HG03159 (cell line): ENCODE results near the gene DDX1.

Experiments
- ATAC-seq: cut with Tn5 transposase; IDR thresholded peaks from one replicate; pipeline ENCODE4 v1.9.1; 2021; ENCODE audit warnings: mild to moderate bottlenecking, moderate library complexity; ENCODE audit not compliant: unreplicated experiment

DDX1 gene

DNA sequence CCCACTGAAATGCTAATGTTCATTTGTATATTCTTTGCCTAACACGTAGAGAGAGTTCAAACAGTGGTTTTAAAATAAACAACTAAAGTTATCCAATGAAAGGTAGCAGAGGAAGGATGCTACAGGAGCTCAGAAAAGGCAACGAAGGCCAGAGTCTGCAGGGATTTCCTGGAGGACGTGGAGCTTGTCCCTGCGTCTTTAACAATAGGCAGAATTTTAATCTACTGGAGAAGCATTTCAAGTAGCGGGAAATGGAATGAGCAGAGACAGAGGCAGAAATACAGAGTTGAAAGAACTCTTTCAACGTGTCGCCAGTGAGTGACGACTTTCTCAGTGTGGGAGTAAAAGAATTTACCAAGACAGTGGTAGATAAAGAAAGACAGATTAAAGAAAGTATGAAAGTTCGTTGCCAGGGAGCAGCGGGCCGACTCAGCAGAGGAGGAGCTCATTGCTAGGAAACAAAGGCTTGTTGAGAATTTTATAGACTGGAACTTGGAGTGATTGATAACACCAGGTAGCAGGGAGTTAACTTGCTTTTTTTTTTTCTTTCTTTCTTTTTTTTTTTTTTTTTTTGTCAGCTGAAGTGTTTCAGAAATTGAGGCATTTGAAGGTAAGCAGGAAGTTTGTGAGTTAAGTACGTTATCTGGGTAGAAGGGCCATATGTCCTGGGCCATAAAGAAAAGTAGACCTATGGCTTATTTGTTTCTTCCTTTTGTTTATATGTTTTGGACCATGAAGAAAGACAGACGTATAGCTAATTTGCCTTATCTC, 29.9 kb upstream of the DDX1 start:
- peak; percentile 19 for ATAC-seq

DNA sequence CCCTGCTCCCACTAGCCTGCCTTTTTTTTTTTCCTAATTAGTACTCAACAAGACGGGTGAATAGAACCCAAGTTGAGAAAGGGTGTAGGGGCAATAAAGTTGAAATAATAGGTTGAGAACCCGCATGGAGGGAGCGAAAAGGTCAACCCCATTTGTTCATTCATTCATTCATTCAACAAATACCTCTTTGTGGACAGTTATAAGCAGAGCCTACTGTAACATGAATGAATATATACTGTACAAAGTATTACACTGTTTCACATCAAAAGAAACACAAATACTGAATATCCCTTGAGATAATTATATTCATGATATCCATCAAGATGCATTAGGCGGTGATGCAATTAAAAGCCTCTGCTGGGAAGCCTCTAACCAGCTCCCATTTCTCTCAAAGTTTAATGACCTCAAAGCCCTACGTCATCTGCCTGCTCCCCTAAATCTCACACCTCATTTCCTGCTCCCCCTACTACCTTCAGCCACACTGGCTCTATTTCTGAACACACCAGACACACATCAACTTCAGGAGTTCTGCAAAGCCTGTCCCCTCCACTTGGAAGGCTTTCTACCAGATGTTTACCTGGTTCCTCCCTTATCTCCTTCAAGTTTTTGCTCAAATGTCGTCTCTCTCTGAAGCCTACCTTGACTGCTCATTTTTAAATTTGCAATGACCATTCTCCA, 29.2 kb upstream of the DDX1 start:
- no peak for ATAC-seq

DNA sequence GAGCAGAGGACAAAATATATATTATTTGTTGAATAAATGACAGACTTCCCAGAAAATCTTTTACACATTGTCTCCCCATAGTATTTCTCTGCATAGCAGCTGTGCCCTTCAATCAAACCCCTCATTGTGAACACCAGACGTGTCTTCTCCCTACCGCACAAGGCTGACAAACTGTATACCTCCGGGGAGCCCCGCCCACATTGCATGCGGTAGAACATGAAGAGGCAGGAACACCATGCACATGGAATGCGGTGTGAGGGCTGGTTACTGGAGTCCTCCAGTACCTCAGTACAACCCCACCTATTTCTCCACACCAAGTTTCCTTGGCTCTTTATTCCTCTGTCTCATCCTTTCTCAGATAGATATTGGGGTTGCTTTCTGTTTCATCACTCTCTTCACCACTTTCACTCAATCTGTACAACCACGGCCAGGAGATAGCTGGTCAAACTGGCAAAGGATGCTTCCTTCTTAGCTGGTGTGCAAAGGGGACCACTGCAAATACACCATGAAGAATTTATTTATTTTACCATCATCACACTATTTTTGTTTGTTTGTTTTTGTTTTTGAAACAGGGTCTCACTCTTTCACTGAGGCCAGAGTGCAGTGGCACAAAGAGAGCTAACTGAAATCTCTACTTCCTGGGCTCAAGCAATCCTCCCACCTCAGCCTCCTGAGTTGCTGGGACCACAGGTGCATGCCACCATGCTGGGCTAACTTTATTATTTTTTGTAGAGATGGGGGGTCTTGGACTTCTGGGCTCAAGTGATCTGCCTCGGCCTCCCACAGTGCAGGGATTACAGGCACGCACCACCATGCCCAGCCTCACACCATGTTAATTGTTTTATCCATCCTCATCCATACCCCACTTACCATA, 28.2 kb upstream of the DDX1 start:
- ATAC-seq = no peak

GRCh38 chr2:15565392-15565791, 26.3 kb upstream of the DDX1 start:
- no peak for ATAC-seq

DNA sequence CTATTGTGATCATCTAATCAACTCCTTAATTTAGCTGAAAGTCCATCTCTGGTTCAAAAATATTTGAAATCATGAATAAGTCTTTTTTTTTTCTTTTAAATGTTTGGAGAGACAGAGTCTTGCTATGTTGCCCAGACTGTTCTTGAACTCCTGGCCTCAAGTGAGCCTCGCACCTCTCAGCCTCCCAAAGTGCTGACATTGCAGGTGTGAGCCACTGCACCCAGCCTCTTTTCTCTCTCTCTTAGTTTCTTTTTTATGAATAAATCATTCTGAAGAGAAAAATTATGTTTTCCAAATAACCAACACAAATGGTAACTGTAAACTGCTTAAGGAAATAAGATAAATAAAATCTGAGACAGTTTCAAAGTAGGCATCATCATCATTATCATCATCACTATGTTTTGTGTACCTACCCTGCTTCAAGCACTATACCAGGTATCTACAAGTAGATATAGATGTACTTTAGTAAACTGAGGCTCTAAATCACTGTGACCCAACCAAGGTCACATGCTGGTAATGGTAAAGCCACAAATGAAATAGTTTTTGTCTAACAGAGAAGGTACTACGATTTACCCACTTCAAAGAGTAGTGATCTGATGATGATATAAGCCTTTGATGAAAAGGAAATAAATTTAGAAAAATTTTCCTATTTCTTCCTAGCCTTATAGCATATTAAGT, 25.5 kb upstream of the DDX1 start:
- ATAC-seq = no peak

- no peak for ATAC-seq
These were observed 24.8 kb upstream of the DDX1 start for GRCh38 chr2:15566912-15567311.

GRCh38 chr2:15568874-15569273, 22.8 kb upstream of the DDX1 start:
- ATAC-seq = no peak

DNA sequence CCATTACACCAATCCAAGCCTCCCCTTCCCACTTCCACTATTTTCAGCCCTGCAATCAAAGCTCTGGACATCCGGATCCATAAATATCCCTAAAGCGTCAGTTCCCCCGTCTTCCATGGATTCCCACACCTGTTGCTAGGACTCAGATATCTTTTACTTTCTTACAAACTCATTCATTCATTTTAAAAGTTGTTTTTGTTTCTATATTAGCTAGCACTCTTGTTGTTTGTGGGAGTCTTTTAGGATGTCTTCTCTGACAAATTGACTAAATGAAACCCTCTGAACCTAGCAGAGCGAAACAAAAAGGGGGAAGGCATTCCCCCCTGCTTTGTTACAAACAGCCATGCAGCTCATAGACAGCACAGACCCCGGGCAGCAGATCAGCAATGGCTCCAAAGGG, 21.6 kb upstream of the DDX1 start:
- ATAC-seq = no peak

DNA sequence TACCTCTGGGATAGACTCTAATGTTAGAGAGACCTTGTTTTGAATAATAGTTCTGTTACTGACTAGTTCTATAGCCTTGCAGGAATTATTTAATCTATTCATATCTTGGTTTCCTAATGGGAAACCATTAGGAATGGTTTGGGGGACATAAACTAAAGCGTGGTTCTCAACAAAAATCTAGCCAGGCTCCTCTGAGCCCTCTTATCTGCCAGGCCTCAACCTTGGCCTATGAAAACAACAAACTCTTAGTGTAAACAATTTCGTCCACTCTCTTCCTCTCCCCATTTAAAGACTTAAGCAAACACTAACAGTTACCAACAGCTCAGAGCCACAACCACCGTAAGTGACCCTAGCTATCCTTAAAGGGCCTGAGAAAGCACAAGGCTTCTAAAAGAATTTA, 19.9 kb upstream of the DDX1 start:
- no peak for ATAC-seq

GRCh38 chr2:15577071-15577735, 14.5 kb upstream of the DDX1 start:
- peak; percentile 89 for ATAC-seq

- no peak for ATAC-seq
These were observed 12.0 kb upstream of the DDX1 start for GRCh38 chr2:15579641-15580040.

GRCh38 chr2:15580451-15580850, 11.2 kb upstream of the DDX1 start:
- no peak for ATAC-seq

- peak; percentile 40 for ATAC-seq
These were observed 8.8 kb upstream of the DDX1 start for GRCh38 chr2:15582710-15583357.

DNA sequence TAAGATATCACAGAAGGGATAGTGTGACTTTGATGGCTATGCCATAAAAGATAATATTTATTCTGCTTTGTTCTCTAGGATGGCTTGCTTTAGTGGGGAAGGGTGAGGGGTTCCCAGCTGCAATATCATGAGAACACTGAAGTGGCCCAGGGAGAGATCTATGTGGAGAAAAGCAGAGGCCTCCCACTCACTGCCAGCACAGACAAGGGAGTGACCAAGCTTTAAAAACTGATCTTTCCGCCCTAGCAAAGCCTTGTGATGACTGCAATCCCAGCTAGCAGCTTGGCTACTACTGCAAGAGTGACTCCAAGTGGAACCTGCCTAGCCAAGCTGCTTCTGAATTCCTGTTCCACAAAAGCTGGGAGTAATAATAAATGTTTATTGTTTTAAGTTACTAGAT, 7.8 kb upstream of the DDX1 start:
- ATAC-seq = no peak

GRCh38 chr2:15584316-15584715, 7.4 kb upstream of the DDX1 start:
- no peak for ATAC-seq

DNA sequence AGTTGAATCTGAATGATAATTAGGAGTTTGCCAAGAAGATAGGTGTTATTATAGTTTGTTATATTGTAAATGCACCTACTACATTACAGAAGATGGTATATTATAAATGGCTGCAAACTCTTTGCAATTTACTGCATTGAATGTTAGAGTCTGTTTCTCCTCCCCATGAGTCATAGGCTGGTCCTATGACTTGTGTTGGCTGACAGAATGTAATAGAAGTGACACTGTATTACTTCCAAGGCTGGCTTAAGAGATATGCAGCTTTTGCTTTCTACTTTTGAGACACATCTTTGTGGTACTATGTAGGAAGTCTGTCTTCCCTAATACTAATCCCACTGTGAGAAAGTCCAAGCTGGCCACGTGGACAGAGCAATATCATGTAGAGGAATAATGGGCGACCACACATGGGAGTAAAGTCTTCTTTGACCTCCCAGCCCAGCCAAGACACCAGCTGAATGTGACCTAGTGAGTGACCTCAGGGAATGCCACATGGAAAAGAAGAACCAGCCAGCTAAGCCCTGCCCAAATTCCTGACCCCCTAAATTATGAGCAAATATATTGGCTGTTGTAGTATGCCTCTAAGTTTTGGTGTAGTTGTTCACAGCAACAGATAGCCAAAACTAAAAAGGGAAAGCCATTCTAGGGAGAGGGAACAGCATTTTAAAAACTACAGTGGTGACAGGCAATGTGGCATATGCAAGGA, 6.8 kb upstream of the DDX1 start:
- ATAC-seq = no peak

GRCh38 chr2:15588329-15588919, 3.2 kb upstream of the DDX1 start:
- ATAC-seq = no peak

- ATAC-seq = no peak
These were observed 336 bp upstream of the DDX1 start for GRCh38 chr2:15591373-15591691.

GRCh38 chr2:15593327-15593705, 1.6 kb downstream of the DDX1 start:
- no peak for ATAC-seq
